Measurements from ENCODE around the gene CCDC40.

CCDC40 gene

GRCh38 chr17:80049986-80050385, 13.5 kb downstream of the CCDC40 start:
- DNase-seq (ENCODE audit: low spot score): no peak

- no peak for DNase-seq (ENCODE audit: low spot score)
Measured at GRCh38 chr17:80050706-80051105, 14.3 kb downstream of the CCDC40 start.

- DNase-seq (ENCODE audit: low spot score): no peak
Measured at GRCh38 chr17:80051681-80052080, 15.2 kb downstream of the CCDC40 start.

- no peak for DNase-seq (ENCODE audit: low spot score)
Measured at GRCh38 chr17:80053102-80053501, 16.7 kb downstream of the CCDC40 start.

GRCh38 chr17:80055597-80055996, 19.2 kb downstream of the CCDC40 start:
- no peak for DNase-seq (ENCODE audit: low spot score)

GRCh38 chr17:80058311-80058955, 22.0 kb downstream of the CCDC40 start:
- DNase-seq (ENCODE audit: low spot score): no peak

GRCh38 chr17:80060644-80061043, 24.2 kb downstream of the CCDC40 start:
- DNase-seq (ENCODE audit: low spot score): peak; percentile 80

GRCh38 chr17:80061421-80061820, 25.0 kb downstream of the CCDC40 start:
- DNase-seq (ENCODE audit: low spot score): no peak

GRCh38 chr17:80063830-80064585, 27.6 kb downstream of the CCDC40 start:
- peak; percentile 88 for DNase-seq (ENCODE audit: low spot score)

- no peak for DNase-seq (ENCODE audit: low spot score)
Measured at GRCh38 chr17:80064696-80065095, 28.3 kb downstream of the CCDC40 start.

GRCh38 chr17:80065478-80066170, 29.2 kb downstream of the CCDC40 start:
- no peak for DNase-seq (ENCODE audit: low spot score)

GRCh38 chr17:80067393-80067986, 31.0 kb downstream of the CCDC40 start:
- no peak for DNase-seq (ENCODE audit: low spot score)

GRCh38 chr17:80068301-80069222, 32.1 kb downstream of the CCDC40 start:
- peak; percentile 73 for DNase-seq (ENCODE audit: low spot score)

GRCh38 chr17:80070375-80071115, 34.1 kb downstream of the CCDC40 start:
- no peak for DNase-seq (ENCODE audit: low spot score)

- DNase-seq (ENCODE audit: low spot score): peak; percentile 23
Measured at GRCh38 chr17:80071116-80071841, 34.8 kb downstream of the CCDC40 start.

GRCh38 chr17:80072410-80072809, 36.0 kb downstream of the CCDC40 start:
- DNase-seq (ENCODE audit: low spot score): no peak

- peak; percentile 17 for DNase-seq (ENCODE audit: low spot score)
Measured at GRCh38 chr17:80080081-80080480, 43.6 kb downstream of the CCDC40 start.

- no peak for DNase-seq (ENCODE audit: low spot score)
Measured at GRCh38 chr17:80081596-80081995, 45.2 kb downstream of the CCDC40 start.

GRCh38 chr17:80082403-80083135, 46.1 kb downstream of the CCDC40 start:
- DNase-seq (ENCODE audit: low spot score): peak; percentile 69
